GDM1 (cell line): ENCODE measurements around the gene RMND1.
"Not testable (repeated sequence)": the region's sequence is repeated elsewhere in the genome, so short reads cannot be mapped to it uniquely, and the experiment has no call there.

Source experiments
- DNase-seq: peaks from one replicate; lab custom pipeline; 2025; lab: John Stamatoyannopoulos, UW

RMND1 gene

GRCh38 chr6:151384151-151384550 lies 67.8 kb downstream of the RMND1 start:
- DNase-seq, result no peak

- not testable (repeated sequence) for DNase-seq
These were observed 69.3 kb downstream of the RMND1 start for GRCh38 chr6:151382631-151383030.

GRCh38 chr6:151381722-151382121 lies 70.2 kb downstream of the RMND1 start:
- no peak for DNase-seq

- DNase-seq, result no peak
These were observed 71.1 kb downstream of the RMND1 start for GRCh38 chr6:151380848-151381205.

- no peak for DNase-seq
These were observed 71.7 kb downstream of the RMND1 start for GRCh38 chr6:151379933-151380847.

- DNase-seq, result no peak
These were observed 74.8 kb downstream of the RMND1 start for GRCh38 chr6:151377095-151377494.

- no peak for DNase-seq
These were observed 75.5 kb downstream of the RMND1 start for GRCh38 chr6:151376440-151376839.

- no peak for DNase-seq
These were observed 76.1 kb downstream of the RMND1 start for GRCh38 chr6:151375833-151376232.

- DNase-seq, result no peak
These were observed 77.8 kb downstream of the RMND1 start for GRCh38 chr6:151374036-151374683.

GRCh38 chr6:151372164-151372563 lies 79.8 kb downstream of the RMND1 start:
- DNase-seq, result no peak

- no peak for DNase-seq
These were observed 81.3 kb downstream of the RMND1 start for GRCh38 chr6:151370509-151371078.

GRCh38 chr6:151365233-151365632 lies 86.7 kb downstream of the RMND1 start:
- DNase-seq, result no peak

GRCh38 chr6:151359486-151359885 lies 92.4 kb downstream of the RMND1 start:
- DNase-seq, result no peak

GRCh38 chr6:151358475-151358874 lies 93.5 kb downstream of the RMND1 start:
- no peak for DNase-seq

- DNase-seq, result no peak
These were observed 94.0 kb downstream of the RMND1 start for GRCh38 chr6:151357758-151358436.

- not testable (repeated sequence) for DNase-seq
These were observed 94.9 kb downstream of the RMND1 start for GRCh38 chr6:151356983-151357382.
